Caki2 (cell line): ENCODE results near the gene SYT11. TPM values are rescaled to one million over a fixed set of nuclear protein-coding genes. Genes with fewer than 3 reads are reported as not detected.
"Not testable (repeated sequence)": the region's sequence is repeated elsewhere in the genome, so short reads cannot be mapped to it uniquely, and the experiment has no call there.

Source experiments
- DNase-seq: peaks from one replicate; pipeline ENCODE4 v3.0.0-alpha.2; 2015; ENCODE audit warnings: low read depth
- in situ Hi-C: cut with HindIII; loops from 2 replicates; pipeline ENCODE4 v1.10.0; 2016; ENCODE audit warnings: low sequenced_read_pairs, low pct_unique_long_range_greater_than_20kb, mixed read lengths
- total RNA-seq: library from RNA; depleted of rRNA; stranded (reverse); fragments of >200 nt; shearing (Covaris generic); gene quantifications from 2 replicates; pipeline ENCODE4 v1.2.3, GENCODE V29; 2014; ENCODE audit warnings: low replicate concordance; rRNA removed

SYT11 gene
- total RNA-seq = 0.03 TPM in 1 of 2 replicates, not detected in the other

GRCh38 chr1:155859234-155859829, at the start of gene SYT11:
TSS of gene SYT11 (plus strand) at chr1:155859567. CDS start at chr1:155859762, 195 bp downstream.
- peak; percentile 96 for DNase-seq
- in situ Hi-C loops = no loop called here

GRCh38 chr1:155812878-155813277, 46.5 kb upstream of the SYT11 start:
- in situ Hi-C loops = no loop called here
- no peak for DNase-seq

GRCh38 chr1:155813672-155814071, 45.7 kb upstream of the SYT11 start:
- DNase-seq = no peak
- in situ Hi-C loops = no loop called here

- DNase-seq = no peak
- in situ Hi-C loops = no loop called here
These were observed 43.0 kb upstream of the SYT11 start for GRCh38 chr1:155816351-155816750.

- in situ Hi-C loops = no loop called here
- no peak for DNase-seq
These were observed 31.9 kb upstream of the SYT11 start for GRCh38 chr1:155827450-155827849.

GRCh38 chr1:155831279-155831976, 27.9 kb upstream of the SYT11 start:
- DNase-seq = no peak
- in situ Hi-C loops = no loop called here

GRCh38 chr1:155833665-155834295, 25.6 kb upstream of the SYT11 start:
- no peak for DNase-seq
- in situ Hi-C loops = no loop called here

GRCh38 chr1:155834296-155834926, 25.0 kb upstream of the SYT11 start:
- in situ Hi-C loops = no loop called here
- peak; percentile 28 for DNase-seq

- in situ Hi-C loops, DNase-seq: not testable (repeated sequence)
These were observed 24.4 kb upstream of the SYT11 start for GRCh38 chr1:155834927-155835399.

GRCh38 chr1:155835548-155835947, 23.8 kb upstream of the SYT11 start:
- DNase-seq = no peak
- in situ Hi-C loops = no loop called here

GRCh38 chr1:155840386-155840785, 19.0 kb upstream of the SYT11 start:
- no peak for DNase-seq
- in situ Hi-C loops = no loop called here

GRCh38 chr1:155844860-155845421, 14.4 kb upstream of the SYT11 start:
- in situ Hi-C loops = no loop called here
- no peak for DNase-seq

GRCh38 chr1:155847823-155848529, 11.4 kb upstream of the SYT11 start:
- in situ Hi-C loops = no loop called here
- no peak for DNase-seq

- no peak for DNase-seq
- in situ Hi-C loops = no loop called here
These were observed 9.0 kb upstream of the SYT11 start for GRCh38 chr1:155850345-155850744.

GRCh38 chr1:155856257-155856974, 3.0 kb upstream of the SYT11 start:
- in situ Hi-C loops = no loop called here
- no peak for DNase-seq

GRCh38 chr1:155856975-155857930, 2.1 kb upstream of the SYT11 start, which contains the start of gene GON4L:
TSS of gene GON4L (minus strand) at chr1:155857214. CDS start at chr1:155853780, 3,434 bp downstream.
- DNase-seq = peak; percentile 82
- in situ Hi-C loops = no loop called here
